ENCODE results near the gene ZNF687. TPM values are rescaled to one million over a fixed set of nuclear protein-coding genes. Genes with fewer than 3 reads are reported as not detected.

The ZNF687 gene, protein sequence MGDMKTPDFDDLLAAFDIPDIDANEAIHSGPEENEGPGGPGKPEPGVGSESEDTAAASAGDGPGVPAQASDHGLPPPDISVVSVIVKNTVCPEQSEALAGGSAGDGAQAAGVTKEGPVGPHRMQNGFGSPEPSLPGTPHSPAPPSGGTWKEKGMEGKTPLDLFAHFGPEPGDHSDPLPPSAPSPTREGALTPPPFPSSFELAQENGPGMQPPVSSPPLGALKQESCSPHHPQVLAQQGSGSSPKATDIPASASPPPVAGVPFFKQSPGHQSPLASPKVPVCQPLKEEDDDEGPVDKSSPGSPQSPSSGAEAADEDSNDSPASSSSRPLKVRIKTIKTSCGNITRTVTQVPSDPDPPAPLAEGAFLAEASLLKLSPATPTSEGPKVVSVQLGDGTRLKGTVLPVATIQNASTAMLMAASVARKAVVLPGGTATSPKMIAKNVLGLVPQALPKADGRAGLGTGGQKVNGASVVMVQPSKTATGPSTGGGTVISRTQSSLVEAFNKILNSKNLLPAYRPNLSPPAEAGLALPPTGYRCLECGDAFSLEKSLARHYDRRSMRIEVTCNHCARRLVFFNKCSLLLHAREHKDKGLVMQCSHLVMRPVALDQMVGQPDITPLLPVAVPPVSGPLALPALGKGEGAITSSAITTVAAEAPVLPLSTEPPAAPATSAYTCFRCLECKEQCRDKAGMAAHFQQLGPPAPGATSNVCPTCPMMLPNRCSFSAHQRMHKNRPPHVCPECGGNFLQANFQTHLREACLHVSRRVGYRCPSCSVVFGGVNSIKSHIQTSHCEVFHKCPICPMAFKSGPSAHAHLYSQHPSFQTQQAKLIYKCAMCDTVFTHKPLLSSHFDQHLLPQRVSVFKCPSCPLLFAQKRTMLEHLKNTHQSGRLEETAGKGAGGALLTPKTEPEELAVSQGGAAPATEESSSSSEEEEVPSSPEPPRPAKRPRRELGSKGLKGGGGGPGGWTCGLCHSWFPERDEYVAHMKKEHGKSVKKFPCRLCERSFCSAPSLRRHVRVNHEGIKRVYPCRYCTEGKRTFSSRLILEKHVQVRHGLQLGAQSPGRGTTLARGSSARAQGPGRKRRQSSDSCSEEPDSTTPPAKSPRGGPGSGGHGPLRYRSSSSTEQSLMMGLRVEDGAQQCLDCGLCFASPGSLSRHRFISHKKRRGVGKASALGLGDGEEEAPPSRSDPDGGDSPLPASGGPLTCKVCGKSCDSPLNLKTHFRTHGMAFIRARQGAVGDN
- 20.1 and 24.0 TPM in 2 replicates for total RNA-seq

DNA sequence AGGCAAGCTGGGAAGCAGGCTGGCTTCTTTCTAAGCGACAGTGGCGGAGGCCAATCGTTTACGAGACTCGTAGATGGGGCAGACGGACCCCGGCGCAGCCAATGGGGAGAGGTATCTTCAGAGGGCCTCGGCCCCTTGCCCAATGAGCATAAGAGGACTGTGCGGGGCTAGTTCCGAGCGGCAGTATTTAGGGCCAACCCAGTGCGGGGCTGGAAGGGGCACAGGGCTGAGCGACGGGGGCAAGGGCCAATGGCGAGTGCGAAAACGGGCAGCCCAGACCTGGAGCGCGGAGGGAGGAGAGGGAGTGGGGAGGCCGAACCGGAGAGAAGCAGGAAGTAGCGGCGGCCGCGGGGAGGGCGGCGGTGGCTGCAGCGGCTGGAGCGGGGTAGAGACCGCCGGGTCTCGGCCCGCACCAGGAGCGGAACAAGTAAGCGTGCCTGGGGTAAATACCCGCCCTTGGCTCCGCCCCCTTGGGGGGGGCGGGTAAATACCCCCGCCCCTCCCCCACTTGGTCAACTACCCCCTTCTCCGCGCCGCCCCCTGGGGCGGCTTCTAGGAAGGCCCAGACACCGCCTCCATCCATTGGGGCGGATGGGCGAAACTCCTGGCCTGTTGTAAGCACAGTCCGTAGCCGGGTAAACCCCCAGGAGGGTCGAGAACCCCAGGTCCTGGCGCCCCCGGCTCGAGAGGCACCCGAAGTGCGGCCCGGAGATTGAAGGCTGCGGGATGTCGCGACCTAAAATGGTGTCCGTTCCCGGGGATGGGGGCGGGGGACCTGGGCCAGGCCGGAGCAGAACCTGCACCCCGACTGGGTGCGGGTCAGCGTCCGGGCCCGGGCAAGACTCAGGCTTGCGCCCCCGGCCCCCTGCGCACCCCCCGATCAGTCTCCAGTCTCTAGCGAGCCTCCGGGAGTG, at the start of gene ZNF687:
Gene ZNF687 (plus strand): TSS at position 331 of the 914 bp plus-strand sequence. CDS start 3,993 bp downstream, outside the sequence.
- intact Hi-C loops (cut with micrococcal nuclease): loop anchor here (1.0 to 5.0 kb wide), 8 partner anchors 28 to 223 kb away; partner anchors contain the start of genes CDC42SE1, GABPB2, LYSMD1 and PI4KB

DNA sequence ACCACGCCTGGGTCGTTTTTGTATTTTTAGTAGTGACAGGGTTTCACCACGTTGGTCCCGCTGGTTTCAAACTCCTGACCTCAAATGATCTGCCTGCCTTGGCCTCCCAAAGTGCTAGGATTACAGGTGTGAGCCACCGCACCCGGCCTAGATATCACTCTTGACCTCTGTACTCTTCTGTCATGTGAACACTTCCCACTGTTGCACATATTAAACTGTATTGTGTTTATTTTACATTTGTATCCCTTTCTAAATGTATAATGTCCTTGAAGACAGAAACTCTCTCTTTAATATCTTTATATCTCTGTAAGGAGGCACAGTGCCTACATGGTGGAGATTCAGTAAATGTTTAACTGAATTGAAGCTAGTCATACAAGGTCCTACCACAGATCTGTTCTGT, 46.9 kb upstream of the ZNF687 start:
- intact Hi-C loops (cut with micrococcal nuclease): no loop called here

DNA sequence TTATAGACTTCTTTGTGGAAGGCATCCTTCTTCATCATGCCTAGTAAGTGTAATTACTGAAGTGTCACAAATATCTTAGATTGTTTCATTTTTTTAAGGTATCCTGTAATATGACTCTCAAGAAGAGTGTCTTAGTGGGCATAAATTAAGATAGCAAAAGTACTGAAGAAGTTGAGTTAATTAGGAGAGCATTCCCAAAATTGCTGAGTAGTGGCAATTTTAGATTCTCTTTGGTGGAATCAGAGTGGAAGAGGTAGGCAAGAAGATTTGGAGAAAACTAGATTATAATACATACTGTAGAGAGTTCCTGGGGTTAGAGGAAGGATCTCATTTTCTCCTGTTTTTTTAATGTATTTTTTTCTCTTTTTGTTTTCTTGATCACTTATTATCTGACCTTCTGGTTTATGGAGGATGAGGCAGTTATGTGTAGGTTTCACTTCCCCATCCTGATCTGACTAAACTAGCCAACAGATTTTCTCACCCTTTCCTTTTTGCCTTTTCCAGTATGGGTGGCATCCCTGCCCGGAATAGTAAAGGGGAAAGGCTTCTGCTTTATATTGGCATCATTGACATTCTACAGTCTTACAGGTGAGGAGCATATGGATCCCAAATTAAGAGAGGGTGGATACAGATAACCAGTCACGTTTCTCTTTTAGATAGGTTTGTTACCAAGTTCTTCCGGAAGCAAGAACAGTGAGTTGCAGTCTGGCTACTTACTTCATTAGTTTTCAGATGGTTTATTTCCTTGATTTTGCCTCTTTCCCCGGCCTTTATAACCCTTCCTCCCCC, 44.2 kb upstream of the ZNF687 start:
- intact Hi-C loops (cut with micrococcal nuclease): no loop called here

DNA sequence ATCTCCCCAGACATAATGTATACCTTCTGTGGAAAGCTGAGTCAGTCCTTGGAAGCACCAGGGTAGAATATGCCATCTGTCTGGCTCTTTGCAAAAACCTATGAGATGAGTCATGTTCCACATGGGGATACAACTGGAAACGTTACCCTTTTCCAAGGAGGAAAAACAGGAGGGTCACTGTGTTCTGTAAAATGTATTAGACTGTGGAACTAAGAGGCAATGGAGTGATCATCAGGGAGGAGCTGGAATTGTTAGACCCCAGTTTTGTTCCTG, 43.7 kb upstream of the ZNF687 start:
- intact Hi-C loops (cut with micrococcal nuclease): no loop called here

DNA sequence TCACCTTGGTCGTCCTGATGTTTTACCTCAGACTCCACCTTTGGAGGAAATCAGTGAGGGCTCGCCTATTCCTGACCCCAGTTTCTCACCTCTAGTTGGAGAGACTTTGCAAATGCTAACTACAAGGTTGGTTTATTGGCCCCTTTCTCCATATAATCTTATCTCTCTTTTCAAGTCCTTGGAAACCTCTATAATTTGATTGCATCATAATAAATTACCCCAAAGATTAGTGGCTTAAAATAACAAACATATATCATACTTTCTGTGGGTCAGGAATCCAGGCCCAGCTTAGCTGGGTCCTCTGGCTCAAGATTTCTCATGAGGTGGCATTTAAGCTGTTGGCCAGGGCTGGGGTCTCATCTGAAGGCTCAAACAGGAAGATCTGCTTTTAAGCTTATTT, 39.7 kb upstream of the ZNF687 start:
- intact Hi-C loops (cut with micrococcal nuclease): no loop called here

DNA sequence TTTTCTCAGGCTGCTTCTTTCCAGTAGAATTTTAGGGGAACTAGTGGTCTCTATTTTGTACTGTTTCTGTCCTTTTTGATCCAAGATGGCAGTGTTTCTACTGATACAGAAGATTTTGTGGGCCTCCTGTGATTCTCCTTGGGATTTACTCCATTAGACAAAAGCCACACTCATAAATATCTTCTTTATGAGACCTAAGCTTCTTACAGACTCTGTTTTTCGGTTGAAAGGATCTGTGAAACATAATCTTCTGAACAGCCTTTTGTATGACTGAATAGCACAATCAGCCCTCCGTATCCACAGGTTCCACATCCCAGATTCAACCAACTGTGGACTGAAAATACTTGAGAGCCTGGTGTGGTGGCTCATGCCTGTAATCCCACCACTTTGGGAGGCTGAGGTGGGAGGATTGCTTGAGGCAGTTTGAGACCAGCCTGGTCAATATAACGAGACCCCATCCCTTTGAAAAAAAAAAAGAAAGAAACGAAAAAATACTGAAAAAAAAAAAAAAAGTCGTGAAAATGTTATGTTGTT, 38.3 kb upstream of the ZNF687 start:
- intact Hi-C loops (cut with micrococcal nuclease): no loop called here

DNA sequence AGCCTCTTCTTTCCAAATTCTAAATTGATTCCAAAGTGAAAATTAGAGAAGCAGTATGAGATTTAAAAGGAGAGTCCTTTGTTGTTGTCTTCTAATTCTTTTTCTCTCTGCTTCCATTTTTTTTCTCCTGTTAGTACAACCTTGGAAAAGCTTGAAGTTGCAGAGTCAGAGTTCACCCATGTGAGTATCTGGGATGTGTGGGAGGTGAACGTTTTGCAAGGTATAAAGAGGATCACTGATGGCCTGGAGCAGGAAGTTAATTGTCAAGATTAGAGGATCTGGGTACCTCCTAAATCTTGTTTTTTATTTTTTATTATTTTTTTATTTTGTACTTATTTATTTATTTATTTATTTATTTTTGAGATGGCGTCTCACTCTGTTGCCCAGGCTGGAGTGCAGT, 35.3 kb upstream of the ZNF687 start:
- intact Hi-C loops (cut with micrococcal nuclease): no loop called here

DNA sequence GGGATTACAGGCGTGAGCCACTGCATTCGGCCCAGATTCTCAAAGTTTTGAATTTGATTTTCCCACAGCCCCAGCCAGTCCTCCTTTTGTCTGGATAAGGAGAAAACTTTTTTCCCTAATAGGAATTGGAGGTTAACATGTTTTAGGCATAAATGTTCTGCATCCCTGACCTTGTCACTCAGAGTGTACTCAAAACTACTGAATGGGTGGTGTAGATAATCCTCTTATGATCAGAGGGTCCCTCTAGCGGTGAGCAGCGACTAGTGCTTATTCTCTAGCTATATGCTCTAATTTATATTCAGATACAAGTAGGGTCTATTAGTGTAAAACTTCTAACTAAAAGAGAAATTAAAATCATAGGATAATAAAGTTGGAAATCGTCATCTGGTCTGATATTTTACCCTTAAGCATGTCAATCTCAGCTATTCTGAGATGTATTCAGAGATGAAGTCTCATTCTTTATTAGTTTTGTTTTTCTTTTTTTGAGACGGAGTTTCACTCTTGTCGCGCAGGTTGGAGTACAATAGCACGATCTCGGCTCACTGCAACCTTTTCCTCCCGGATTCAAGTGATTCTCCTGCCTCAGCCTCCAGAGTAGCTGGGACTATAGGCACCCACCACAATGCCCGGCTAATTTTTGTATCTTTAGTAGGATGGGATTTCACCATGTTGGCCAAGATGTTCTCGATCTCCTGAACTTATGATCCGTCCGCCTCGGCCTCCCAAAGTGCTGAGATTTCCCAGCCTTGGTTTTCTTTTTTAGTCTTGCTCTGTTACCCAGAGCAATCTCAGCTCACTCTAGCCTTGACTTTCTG, 30.2 kb upstream of the ZNF687 start:
- intact Hi-C loops (cut with micrococcal nuclease): loop anchor here (10.0 kb wide), 1 partner anchor 93 kb away; the partner anchor contains the start of gene RFX5

DNA sequence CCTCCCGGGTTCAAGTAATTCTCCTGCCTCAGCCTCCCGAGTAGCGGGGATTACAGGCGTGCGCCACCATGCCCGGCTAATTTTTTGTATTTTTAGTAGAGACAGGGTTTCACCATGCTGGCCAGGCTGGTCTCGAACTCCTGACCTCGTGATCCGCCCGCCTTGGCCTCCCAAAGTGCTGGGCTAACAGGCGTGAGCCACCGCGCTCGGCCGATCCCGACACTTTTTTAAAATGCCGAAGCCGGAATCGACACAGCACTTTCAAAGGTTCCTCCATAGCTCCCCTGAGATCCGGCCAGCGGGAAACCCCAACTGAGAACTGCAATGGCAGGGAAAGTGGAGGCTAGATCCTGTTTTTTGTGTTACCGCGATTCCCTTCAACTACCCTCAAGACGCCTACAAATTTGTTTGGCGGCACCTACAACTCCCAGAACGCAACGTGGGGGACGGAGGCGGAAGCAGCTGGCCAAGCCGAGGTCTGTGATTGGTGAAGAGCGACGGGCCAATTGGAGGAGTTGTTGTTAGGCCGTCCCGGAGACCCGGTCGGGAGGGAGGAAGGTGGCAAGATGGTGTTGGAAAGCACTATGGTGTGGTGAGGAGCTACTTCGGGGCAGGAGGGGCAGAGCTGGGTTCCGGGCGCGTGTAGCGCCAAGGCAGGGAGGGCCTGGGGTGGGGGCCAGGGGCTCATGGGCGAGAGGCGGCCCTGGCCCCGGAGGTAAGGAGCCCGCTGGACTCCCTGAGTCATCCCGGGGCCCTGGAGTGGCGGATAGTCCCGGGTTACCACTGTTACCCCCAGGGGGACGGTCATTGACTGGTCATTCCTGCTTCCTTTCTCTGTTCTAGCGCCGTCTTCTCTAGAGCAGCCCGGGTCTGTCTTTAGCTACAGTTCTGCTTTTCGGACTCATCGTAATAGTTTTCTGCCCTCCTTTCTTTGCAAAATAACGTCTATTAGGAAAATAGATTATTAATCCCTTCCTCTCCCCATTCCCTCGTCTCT, 27.6 kb upstream of the ZNF687 start, which contains the start of gene PSMD4:
Gene PSMD4 (plus strand): TSS at position 518 of the 997 bp plus-strand sequence. CDS start 49 bp downstream, at position 567.
- intact Hi-C loops (cut with micrococcal nuclease): loop anchor here (1.0 to 10.0 kb wide), 4 partner anchors 27 to 90 kb away; partner anchors contain the start of genes PIP5K1A, RFX5 and VPS72

DNA sequence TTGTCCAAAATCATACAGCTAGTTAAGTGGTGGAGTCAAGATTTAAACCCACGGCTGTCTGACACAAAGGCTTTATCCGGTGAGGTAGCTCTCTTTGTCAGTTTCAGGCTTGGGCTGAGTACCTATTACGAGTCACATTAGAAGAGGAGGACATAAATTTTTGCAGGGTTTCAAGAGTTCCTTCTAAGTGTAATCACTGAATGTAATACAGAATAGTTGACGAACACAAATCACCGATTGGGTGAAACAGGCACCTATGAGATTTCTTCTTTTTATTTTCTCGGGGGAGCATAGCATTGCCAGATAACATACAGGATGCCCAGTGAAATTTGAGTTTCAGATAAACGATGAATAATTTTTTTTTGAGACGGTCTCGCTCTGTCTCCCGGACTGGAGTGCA, 26.7 kb upstream of the ZNF687 start:
- intact Hi-C loops (cut with micrococcal nuclease): loop anchor here (2.0 to 10.0 kb wide), 2 partner anchors 65 to 89 kb away; partner anchors contain the start of genes RFX5 and VPS72

DNA sequence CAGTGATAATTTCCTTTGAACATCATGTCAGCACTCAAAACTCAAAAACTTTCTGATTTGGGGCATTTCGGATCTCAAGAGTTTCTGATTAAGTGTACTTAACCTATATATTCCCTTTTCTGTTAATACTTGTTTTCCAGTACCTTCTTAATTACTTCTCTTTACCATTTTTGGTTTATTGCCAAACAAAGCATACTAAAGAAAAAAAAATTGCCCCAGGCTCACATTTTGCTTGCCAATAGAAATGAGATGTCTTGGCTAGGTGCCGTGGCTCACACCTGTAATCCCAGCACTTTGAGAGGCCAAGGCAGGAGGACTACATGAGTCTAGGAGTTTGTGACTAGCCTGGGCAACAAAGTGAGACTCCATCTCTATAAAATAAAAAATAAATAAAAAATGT, 22.7 kb upstream of the ZNF687 start:
- intact Hi-C loops (cut with micrococcal nuclease): loop anchor here (10.0 kb wide), 1 partner anchor 85 kb away; the partner anchor contains the start of gene RFX5

DNA sequence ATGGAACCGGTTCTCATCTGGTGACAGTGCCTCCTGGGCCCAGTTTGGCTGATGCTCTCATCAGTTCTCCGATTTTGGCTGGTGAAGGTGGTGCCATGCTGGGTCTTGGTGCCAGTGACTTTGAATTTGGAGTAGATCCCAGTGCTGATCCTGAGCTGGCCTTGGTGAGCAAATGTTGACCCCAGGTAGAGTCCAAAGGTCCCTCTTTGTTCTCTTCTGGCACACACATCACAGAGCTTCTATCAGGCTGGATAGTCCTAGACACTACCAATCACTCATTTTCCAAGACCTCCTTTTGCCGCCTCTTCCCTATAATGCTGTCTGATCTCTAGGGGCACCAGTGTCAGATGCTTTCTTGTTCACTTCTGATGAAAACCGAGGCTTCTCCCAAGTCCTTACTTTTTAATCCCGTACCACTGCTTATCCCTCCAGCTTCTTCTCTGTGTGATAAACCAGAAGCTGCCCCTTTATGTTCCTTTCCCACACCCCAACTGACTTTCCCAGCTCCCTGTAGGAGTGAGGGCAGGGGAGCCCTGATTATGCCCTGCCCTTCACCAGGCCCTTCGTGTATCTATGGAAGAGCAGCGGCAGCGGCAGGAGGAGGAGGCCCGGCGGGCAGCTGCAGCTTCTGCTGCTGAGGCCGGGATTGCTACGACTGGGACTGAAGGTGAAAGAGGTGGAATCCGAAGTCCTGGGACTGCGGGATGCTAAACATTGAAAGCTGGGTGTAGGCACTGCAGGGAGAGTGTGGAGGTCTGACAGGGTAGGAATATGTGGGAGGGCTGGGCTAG, 16.5 kb upstream of the ZNF687 start:
- intact Hi-C loops (cut with micrococcal nuclease): no loop called here

DNA sequence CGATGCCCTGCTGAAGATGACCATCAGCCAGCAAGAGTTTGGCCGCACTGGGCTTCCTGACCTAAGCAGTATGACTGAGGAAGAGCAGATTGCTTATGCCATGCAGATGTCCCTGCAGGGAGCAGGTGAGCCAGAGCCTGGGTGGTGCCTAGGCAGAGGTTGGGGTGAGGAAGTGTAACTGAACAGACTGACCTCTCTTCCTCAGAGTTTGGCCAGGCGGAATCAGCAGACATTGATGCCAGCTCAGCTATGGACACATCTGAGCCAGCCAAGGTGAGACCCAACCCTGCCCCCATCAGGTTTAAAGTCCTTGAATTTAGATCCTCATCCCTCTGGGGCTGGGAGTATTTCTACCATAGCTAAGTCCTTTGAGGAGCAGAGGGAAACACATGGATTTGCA, 15.8 kb upstream of the ZNF687 start:
- intact Hi-C loops (cut with micrococcal nuclease): no loop called here

DNA sequence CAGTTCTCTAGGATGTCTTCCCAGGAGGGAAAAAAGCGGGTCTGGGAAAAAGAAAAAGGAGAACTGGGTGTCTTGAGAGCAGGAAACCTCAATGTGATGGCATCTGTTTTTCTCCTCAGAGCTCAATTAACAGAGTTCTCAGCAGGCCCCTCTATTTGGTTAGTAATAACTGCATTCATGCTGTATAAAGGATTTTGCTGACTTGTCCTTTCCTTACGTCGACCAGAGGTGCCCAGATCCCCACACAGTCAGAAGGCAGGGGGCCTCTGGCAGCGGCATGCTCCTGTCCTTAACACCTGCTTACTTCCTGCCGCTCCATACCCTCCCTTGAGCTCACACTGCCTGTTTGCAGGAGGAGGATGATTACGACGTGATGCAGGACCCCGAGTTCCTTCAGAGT, 15.3 kb upstream of the ZNF687 start:
- intact Hi-C loops (cut with micrococcal nuclease): no loop called here

DNA sequence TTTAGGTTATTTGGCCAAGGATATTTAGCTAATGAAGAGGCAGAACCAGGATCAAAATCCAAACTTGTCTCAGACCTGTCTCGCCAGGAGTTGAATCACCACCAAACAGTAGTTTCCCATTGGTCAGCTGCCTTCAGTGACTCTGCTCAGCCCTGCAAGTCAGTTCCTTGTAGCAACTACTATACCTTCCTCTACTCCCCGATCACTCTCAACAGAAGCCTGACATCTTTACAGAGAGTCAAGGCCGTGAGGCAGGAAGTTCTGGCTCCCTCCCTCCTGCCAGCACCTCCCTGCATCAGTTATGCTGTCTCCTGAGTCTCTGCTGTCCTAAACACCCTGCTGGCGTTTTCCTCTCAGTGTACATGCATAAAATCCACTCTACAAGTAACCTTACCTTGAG, 14.3 kb upstream of the ZNF687 start:
- intact Hi-C loops (cut with micrococcal nuclease): no loop called here

DNA sequence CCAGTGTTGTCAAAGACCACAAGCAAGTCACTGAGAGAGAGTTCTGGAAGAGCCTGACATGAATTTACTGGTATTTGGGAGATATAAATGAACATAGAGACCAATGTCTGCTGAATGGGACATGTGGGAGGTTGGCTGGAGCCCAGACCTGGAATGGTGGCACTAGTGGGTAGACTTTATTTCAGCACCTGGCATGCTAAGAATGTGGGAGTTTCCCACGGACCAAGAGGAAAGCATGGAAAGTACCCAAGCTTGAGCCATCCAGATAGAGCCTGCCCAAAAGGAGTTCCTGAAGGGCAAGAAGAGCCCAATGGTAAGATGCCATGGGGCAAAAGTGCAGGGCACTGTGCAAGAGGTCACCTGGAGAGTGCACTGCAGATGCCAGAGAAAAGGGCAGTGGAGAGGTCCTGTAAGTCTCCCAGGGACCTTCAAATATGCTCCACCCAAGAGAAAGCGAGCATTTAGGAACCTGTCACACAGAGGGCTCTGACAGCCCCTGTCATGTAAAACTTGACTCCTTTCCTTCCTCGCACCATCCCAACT, 8.1 kb upstream of the ZNF687 start:
- intact Hi-C loops (cut with micrococcal nuclease): no loop called here

All from T-helper 2 cell treated with Interferon-gamma antibody and Interleukin-4, amounts not matched to agents 100 ng/mL and 5 ng/mL, for 36 hours (primary cell).